ENCODE measurements around the gene ACAT2. TPM values are rescaled to one million over a fixed set of nuclear protein-coding genes. Genes with fewer than 3 reads are reported as not detected.

Gene ACAT2
- polyA plus RNA-seq, 1 experiment: 39.9 TPM

GRCh38 chr6:159801935-159802334 lies 40.1 kb downstream of the ACAT2 start:
- Histone ChIP-seq H3K27me3 (ENCODE audit: control insufficient read depth, insufficient read depth, low read length) (peaks cover 3% of the 10 kb centered on the region), H3K4me3 (ENCODE audit: low read depth, low read length) (no peak overlapping the region), H3K27ac (ENCODE audit: low read depth, low read length) (no peak overlapping the region), H3K9me3 (ENCODE audit: control insufficient read depth, insufficient read depth, low read length) (no peaks in the 10 kb centered on the region; the same call in 1 of the 2 replicates)
- TF ChIP-seq, protein P1, sequence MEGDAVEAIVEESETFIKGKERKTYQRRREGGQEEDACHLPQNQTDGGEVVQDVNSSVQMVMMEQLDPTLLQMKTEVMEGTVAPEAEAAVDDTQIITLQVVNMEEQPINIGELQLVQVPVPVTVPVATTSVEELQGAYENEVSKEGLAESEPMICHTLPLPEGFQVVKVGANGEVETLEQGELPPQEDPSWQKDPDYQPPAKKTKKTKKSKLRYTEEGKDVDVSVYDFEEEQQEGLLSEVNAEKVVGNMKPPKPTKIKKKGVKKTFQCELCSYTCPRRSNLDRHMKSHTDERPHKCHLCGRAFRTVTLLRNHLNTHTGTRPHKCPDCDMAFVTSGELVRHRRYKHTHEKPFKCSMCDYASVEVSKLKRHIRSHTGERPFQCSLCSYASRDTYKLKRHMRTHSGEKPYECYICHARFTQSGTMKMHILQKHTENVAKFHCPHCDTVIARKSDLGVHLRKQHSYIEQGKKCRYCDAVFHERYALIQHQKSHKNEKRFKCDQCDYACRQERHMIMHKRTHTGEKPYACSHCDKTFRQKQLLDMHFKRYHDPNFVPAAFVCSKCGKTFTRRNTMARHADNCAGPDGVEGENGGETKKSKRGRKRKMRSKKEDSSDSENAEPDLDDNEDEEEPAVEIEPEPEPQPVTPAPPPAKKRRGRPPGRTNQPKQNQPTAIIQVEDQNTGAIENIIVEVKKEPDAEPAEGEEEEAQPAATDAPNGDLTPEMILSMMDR (IDR thresholded peaks at IDR 0.05; ENCODE audit: low read depth, low read length): no peak
- ChIA-PET CTCF (no interaction called here), POLR2A (no interaction called here)
- DNase-seq (ENCODE audit: low read depth, low spot score): no peak

DNA sequence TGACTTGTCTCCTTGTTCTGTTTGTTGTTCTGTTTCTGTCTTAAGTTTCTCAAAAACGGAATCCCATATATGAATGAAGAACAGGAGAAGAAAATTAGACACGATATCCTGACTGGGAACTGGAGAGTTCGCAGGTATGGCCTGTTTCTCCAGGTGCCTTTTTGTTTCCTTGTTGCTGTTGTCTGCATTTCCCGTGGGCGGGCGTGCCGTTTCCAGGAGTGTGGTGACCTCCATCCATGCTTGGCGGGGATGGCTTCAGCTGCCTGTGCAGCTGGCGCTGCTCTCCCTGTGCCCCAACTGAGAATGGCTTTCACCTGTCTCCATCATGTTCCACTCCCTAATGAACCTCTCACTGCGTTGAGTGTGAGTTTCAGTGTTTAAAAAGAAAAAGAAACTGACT lies 42.7 kb downstream of the ACAT2 start:
- TF ChIP-seq, protein P1 (IDR thresholded peaks at IDR 0.05; ENCODE audit: low read depth, low read length): no peak
- Histone ChIP-seq H3K9me3 (ENCODE audit: control insufficient read depth, insufficient read depth, low read length) (no peaks in the 10 kb centered on the region; the same call in 1 of the 2 replicates), H3K27me3 (ENCODE audit: control insufficient read depth, insufficient read depth, low read length) (peaks cover 3% of the 10 kb centered on the region), H3K4me3 (ENCODE audit: low read depth, low read length) (no peak overlapping the region), H3K27ac (ENCODE audit: low read depth, low read length) (no peak overlapping the region)
- no peak for DNase-seq (ENCODE audit: low read depth, low spot score)
- CTCF ChIA-PET: no interaction called here
- POLR2A ChIA-PET: no interaction called here

GRCh38 chr6:159805440-159806020 lies 43.7 kb downstream of the ACAT2 start:
- POLR2A ChIA-PET: no interaction called here
- Histone ChIP-seq H3K9me3 (ENCODE audit: control insufficient read depth, insufficient read depth, low read length) (no peaks in the 10 kb centered on the region), H3K27me3 (ENCODE audit: control insufficient read depth, insufficient read depth, low read length) (peaks cover 3% of the 10 kb centered on the region), H3K27ac (ENCODE audit: low read depth, low read length) (no peak overlapping the region), H3K4me3 (ENCODE audit: low read depth, low read length) (no peak overlapping the region)
- CTCF ChIA-PET: no interaction called here
- TF ChIP-seq, protein P1 (IDR thresholded peaks at IDR 0.05; ENCODE audit: low read depth, low read length): no peak
- no peak for DNase-seq (ENCODE audit: low read depth, low spot score)

GRCh38 chr6:159806021-159806458 lies 44.2 kb downstream of the ACAT2 start:
- no peak overlapping the region for H3K27ac ChIP-seq (ENCODE audit: low read depth, low read length)
- ChIA-PET POLR2A (no interaction called here), CTCF (no interaction called here)
- H3K27me3 ChIP-seq (ENCODE audit: control insufficient read depth, insufficient read depth, low read length): peaks cover 3% of the 10 kb centered on the region
- no peaks in the 10 kb centered on the region for H3K9me3 ChIP-seq (ENCODE audit: control insufficient read depth, insufficient read depth, low read length)
- no peak overlapping the region for H3K4me3 ChIP-seq (ENCODE audit: low read depth, low read length)
- no peak for DNase-seq (ENCODE audit: low read depth, low spot score)
- TF ChIP-seq, protein P1 (IDR thresholded peaks at IDR 0.05; ENCODE audit: low read depth, low read length): no peak

DNA sequence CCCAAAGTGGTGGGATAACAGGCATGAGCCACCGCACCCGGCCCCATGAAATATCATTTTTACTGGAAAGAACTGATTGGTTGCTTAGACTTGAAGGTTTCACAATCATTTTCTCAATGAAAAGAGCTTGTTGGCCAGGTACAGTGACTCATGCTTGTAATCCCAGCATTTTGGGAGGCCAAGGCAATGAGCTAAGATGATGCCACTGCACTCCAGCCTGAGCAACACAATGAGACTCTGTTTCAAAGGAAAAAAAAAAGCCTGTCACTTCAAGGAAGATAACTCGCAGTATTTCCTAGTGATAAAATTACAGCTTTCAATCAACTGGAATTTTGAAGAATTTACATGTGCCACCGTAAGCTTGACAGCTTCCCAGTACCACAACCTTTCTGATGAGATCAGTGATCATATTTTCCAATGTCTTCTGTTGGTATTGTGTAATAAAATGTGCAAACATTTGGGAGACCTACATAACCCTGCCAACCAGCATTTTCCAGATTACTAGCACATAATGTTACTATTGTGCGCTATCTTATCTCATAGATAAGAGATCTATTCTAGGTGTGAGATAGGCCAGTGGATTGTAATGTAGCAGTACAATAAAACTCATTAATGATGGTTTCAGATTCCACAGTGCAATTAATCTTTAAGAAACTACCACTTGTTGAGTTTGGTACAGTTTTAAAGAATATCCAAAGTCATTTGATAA lies 45.5 kb downstream of the ACAT2 start:
- ChIA-PET CTCF (interaction anchor here (0.6 to 1.3 kb wide), 2 partner anchors 21 to 44 kb away, joined by 3 read pairs; no protein-coding TSS in a partner anchor), POLR2A (no interaction called here)
- DNase-seq (ENCODE audit: low read depth, low spot score): no peak
- Histone ChIP-seq H3K4me3 (ENCODE audit: low read depth, low read length) (no peak overlapping the region), H3K27me3 (ENCODE audit: control insufficient read depth, insufficient read depth, low read length) (peaks cover 3% of the 10 kb centered on the region), H3K9me3 (ENCODE audit: control insufficient read depth, insufficient read depth, low read length) (no peaks in the 10 kb centered on the region), H3K27ac (ENCODE audit: low read depth, low read length) (no peak overlapping the region)
- TF ChIP-seq, protein P1 (IDR thresholded peaks at IDR 0.05; ENCODE audit: low read depth, low read length): no peak

All from AG04450 (cell line).